Measurements from ENCODE around the gene PTPN18.

Gene PTPN18

DNA sequence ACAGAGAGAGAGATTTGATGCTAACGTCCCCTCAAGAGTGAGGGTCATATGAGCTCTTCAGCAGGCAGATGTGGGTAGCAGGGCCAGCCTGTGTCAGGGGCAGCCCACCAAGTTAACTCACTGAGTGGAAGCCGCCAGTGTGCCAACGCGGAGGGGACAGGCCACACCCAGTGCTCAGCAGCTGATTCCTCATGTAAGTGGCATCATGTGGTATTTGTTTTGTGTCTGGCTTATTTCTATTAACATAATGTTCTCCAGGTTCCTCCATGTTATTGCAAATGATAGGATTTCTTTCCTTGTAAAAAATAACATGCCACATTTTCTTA is 9.2 kb upstream of the PTPN18 start:
- TF ChIP-seq POLR2A (IDR thresholded peaks at IDR 0.05; ENCODE audit: low read length), result no peak
- no peak for TF ChIP-seq GATA1 (IDR thresholded peaks at IDR 0.05; ENCODE audit: low read depth, low read length)
- DNase-seq, result no peak

DNA sequence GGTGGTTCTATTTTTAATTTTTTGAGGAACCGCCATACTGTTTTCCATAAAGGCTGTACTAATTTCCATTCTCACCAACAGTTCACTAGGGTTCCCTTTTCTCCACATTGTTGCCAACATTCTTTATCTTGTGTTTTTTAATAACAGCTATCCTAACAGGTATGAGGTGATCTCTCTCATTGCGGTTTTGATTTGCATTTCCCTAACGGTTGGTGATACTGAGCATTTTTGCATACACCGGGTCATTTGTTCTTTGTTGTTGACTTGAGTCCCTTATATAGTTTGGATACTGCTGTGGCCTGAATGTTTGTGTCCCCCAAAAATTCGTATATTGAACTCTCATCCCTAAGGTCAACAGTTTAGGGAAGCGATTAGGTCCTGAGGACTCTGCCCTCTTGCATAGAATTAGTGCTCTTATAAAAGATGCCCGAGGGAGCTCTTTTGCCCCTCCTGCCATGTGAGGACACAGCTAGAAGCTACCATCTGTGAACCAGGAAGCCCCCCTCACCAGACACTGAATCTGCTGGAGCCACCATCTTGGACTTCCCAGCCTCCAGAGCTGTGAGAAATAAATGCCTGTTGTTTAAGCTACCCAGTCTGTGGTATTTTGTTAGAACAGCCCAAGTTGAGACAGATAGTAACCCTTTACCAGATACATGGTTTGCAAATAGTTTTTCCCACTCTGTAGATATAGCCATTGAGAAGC is 8.5 kb upstream of the PTPN18 start:
- TF ChIP-seq GATA1 (IDR thresholded peaks at IDR 0.05; ENCODE audit: low read depth, low read length), result no peak
- no peak for TF ChIP-seq POLR2A (IDR thresholded peaks at IDR 0.05; ENCODE audit: low read length)
- no peak for DNase-seq

DNA sequence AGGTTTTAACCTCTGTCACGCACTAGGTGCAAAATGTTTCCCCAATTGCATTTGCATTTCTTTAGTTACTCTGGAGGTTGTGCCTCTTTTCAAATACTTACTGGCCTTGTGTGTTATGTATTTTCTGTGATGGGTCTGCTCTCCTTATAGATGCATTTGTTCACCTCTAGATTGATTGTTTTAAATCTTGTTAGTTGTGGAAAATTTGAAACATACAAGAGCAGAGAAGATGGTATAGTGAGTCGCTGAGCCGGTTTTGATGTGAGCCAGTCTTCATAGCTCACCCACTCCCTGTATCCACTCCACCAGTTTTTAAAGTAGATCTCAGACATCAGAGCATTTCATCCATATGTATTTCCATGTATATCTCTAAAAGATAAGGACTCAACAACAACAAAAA is 6.7 kb upstream of the PTPN18 start:
- DNase-seq, result no peak
- TF ChIP-seq GATA1 (IDR thresholded peaks at IDR 0.05; ENCODE audit: low read depth, low read length) (no peak), POLR2A (IDR thresholded peaks at IDR 0.05; ENCODE audit: low read length) (no peak)

DNA sequence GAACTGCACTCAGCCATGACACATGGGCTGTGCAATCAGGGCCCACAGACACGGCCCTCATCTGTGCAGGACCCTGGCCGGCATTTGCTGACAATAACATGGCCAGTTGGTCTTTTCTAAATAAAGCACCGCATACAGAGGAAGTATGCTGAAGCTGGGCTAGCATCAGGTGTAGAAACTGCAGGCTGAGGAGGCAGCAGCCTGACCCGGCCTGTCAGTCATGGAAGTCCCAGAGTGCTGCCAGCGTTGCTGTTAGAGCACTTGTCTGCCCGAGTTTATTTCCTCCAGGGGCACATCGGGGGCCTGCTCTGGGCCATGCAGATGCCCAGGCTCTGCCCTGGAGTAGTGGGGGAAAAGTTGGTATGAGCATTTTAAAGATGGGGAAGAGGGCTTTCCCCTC is 4.1 kb upstream of the PTPN18 start:
- no peak for DNase-seq
- TF ChIP-seq GATA1 (IDR thresholded peaks at IDR 0.05; ENCODE audit: low read depth, low read length) (no peak), POLR2A (IDR thresholded peaks at IDR 0.05; ENCODE audit: low read length) (no peak)

DNA sequence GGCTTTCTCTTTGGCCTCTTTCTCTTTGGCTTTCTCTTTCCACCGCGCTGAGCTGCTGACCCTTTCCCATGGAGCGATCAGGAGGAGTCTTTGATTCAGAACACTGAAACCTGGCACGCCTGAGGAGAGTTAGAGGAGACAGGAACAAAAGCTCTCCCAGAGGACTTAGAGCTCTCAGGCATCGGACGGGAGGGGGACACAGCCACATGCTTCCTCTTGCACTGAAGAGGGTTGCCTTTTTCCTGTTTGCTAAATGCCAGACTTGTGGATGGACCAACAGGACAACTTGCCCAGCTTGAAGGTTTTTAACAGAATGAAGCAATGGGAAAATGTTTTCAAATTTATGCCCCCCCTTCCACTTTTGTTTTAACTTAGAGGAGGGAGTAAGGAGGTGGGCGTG is 3.6 kb upstream of the PTPN18 start:
- TF ChIP-seq POLR2A (IDR thresholded peaks at IDR 0.05; ENCODE audit: low read length) (no peak), GATA1 (IDR thresholded peaks at IDR 0.05; ENCODE audit: low read depth, low read length) (no peak)
- DNase-seq, result no peak

DNA sequence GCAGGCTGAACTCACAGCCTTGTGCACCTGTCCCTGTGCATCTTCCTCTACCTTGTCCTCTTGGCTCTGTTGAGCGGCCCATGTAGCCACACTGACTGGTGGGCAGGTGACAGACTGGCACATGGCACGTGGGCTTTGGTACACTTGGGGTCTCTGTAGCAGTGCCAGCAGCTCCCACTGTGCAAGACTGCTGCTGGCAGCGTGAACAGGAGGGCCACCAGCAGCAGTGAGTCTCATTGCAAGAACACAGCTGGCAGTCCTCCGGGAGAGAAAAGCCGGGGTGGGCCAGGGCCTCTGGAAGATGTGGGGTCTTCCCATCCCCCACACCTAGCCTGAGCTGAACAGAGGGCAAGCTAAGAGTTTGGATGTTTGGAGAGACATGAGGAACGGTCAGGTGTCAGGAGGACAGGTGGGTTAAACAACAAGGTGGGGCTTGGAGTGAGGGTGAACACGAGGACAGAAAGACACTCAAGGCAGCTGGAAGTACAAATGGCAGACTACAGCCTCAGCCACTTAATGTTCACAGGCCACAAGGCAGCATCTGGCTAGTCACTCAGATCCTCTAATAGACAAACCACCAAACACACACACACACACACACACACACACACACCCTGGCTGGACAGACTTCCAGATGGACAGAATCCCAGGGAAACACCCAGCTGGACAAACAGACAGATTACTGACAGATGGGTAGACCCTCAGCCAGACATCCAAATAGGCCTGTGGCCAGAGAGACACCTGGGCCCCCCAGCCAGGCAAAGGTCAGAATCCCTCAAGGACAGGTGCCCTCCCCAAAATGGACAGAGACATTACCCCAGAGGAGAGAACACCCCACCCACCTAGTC is 2.3 kb upstream of the PTPN18 start:
- DNase-seq, result no peak
- TF ChIP-seq GATA1 (IDR thresholded peaks at IDR 0.05; ENCODE audit: low read depth, low read length) (no peak), POLR2A (IDR thresholded peaks at IDR 0.05; ENCODE audit: low read length) (no peak)

DNA sequence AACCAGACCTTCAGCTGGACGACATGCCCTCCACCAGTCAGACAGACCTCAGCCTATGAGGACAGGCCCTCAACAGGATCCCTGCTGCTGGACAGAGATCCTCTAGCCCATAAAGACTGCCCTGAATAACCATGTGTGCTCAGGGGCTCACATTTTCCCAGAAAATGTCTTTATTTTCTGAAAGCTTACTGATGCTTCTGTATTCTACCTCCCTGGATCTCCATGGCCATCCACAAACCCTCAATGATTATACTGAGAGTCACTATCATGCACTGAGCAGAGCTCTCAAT is 1.8 kb upstream of the PTPN18 start:
- no peak for TF ChIP-seq POLR2A (IDR thresholded peaks at IDR 0.05; ENCODE audit: low read length)
- TF ChIP-seq GATA1 (IDR thresholded peaks at IDR 0.05; ENCODE audit: low read depth, low read length), result no peak
- DNase-seq, result no peak

DNA sequence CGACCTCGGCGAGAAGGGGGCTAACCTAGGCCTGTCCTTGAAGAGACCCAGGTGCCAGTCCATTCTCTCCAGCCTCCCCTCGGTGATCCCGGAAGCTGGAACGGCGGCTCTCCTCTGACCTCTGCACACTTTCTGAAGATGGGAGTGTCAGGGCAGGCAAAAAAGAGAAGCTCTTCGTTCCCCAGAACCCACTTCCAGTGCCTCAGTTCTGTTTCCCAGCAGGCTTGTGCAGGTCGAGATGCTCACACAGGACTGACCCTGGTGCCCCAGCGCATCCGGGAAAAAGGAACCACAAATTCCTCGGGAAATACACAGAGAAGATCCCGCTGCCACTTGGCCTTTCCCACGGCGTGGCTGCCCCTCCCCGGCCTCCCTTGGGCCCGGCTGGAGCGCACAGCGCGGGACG is 681 bp upstream of the PTPN18 start:
- TF ChIP-seq GATA1 (IDR thresholded peaks at IDR 0.05; ENCODE audit: low read depth, low read length) (no peak), POLR2A (IDR thresholded peaks at IDR 0.05; ENCODE audit: low read length) (no peak)
- peak in 1 of 2 experiments; percentile 36 for DNase-seq

DNA sequence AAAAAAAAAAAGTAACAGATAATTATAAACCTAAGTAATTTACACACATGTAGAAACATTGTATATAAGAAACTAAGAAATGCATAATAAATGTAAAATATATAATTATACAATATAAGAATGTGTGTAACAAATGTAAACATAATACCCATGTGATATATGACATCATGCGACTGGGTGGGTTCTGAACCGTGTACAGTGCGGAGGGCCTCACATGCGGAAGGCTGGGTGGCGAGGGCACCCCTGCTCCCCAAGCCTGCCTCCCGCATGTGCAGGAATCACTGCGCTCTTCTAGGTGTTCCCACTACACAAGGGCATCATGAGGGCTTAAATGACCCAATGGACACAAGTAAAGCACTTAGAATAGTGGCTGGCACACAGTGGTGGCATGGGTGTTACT is 2.0 kb downstream of the PTPN18 start:
- TF ChIP-seq GATA1 (IDR thresholded peaks at IDR 0.05; ENCODE audit: low read depth, low read length), result no peak
- TF ChIP-seq POLR2A (IDR thresholded peaks at IDR 0.05; ENCODE audit: low read length), result no peak

DNA sequence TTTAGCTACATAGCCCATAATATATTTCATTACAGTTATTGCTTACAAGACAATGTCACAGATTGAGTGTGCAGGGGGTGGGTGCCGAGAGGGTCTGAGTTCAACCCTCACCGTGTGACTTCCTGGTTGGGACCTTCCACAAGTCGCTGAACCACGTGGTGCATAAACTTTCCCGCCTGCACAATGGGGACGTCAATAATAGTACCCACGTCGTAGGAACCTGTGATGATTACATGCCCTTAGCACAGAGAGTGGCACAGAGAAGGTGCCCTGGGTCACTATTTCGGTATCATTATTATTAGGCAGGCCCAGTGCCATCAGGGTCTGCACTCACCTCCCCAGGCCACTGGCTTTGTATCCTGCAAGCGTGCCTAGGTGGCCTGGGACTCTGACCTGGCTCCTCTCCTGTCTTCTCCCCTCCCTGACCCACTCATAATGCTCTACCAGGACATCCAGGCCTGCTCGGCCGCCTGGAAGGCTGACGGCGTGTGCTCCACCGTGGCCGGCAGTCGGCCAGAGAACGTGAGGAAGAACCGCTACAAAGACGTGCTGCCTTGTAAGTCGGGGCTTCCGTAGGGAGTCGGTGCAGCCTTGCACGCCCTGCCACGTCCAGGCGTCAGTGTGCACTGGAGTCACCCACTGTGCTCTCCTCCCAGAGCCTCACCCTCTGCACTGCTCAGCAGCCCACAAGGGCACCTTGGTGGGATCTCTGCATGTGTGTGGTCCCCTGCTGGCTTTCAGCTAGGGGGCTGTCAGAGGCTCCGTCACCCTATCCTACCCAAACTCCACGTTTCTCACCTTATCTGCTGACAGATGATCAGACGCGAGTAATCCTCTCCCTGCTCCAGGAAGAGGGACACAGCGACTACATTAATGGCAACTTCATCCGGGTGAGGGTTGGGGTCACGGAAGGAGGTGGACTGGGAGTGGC is 2.8 kb downstream of the PTPN18 start:
- no peak for TF ChIP-seq POLR2A (IDR thresholded peaks at IDR 0.05; ENCODE audit: low read length)
- TF ChIP-seq GATA1 (IDR thresholded peaks at IDR 0.05; ENCODE audit: low read depth, low read length), result no peak
- no peak for DNase-seq

More for the DNA sequence above, 2.0 kb downstream of the PTPN18 start:
- no peak for DNase-seq

DNA sequence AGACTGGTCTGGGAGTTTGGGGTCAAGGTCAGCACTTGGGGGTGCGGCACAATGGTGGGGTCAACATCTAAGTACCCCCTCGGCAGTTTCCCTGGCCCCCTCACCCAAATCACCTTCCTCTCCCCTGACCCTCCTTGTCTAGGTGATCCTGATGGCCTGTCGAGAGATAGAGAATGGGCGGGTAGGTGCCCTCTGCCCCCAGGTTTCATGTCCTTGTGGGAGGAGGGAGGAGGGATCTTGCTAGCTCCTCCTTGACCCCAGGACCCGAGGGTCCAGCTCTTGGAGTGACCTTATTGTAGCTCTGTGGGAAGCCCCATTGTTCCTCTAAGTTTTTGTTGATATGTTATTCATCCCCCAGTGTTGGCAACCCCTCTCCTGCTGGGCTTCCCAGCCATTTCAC is 3.6 kb downstream of the PTPN18 start:
- DNase-seq, result no peak
- TF ChIP-seq POLR2A (IDR thresholded peaks at IDR 0.05; ENCODE audit: low read length), result no peak
- TF ChIP-seq GATA1 (IDR thresholded peaks at IDR 0.05; ENCODE audit: low read depth, low read length), result no peak

DNA sequence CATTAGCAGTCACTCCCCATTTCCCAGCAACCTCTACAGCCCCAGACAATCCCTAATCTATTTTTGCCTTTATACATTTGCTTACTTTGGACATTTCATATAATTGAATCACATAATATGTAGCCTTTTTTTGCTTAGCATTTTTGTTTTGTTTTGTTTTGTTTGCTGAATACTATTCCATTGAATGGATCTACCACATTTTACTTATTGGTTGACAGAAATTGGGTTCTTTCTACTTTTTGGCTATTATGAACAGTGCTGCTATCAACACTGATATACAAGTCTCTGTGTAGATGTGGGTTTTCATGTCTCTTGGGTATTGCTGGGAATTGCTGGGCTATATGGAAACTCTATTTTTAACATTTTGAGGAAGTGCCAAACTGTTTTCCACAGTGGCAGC is 7.6 kb downstream of the PTPN18 start:
- DNase-seq, result no peak
- TF ChIP-seq POLR2A (IDR thresholded peaks at IDR 0.05; ENCODE audit: low read length) (no peak), GATA1 (IDR thresholded peaks at IDR 0.05; ENCODE audit: low read depth, low read length) (no peak)

DNA sequence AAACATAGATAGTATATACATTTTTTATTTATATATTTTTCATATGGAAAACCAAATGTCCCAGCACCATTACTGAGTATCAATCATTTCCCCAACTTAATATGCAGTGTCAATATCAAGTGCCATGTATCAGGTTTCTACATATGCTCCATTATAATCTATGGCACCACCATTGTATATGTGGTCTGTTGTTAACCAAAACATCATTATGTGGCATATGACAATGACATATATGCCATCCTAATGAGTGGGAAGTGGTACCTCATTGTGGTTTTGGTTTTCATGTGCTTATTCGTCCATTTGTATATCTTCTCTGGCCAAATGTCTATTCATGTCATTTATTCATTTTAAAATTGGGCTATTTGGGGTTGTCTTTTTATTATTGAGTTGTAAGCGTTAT is 9.2 kb downstream of the PTPN18 start:
- no peak for TF ChIP-seq GATA1 (IDR thresholded peaks at IDR 0.05; ENCODE audit: low read depth, low read length)
- no peak for TF ChIP-seq POLR2A (IDR thresholded peaks at IDR 0.05; ENCODE audit: low read length)
- DNase-seq, result no peak

DNA sequence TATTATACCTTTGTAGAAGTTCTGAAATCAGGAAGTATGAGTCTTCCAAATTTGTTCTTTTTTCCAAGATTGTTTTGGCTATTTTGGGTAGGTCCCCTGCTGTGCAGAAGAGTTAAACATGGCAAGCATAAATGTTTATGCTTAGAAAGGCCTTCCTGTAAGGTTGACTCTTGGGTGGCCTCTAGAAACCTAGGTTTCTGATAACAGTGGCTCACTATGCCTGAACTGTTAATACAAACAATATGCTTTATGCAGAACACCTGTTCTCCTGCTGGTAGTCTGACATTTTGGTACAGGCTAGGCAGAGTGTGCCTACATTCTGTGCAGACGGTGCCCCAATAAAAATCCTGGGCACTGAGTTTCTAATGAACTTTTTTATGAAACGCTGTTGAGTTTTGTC is 10.1 kb downstream of the PTPN18 start:
- DNase-seq, result no peak
- TF ChIP-seq POLR2A (IDR thresholded peaks at IDR 0.05; ENCODE audit: low read length) (no peak), GATA1 (IDR thresholded peaks at IDR 0.05; ENCODE audit: low read depth, low read length) (no peak)
